B cell (primary cell): ENCODE data around the gene AOPEP.

Experiments used
- CTCF ChIP-seq: fragments of 200-600 bp; IDR thresholded peaks from one replicate; pipeline ENCODE4 v1.8.0; 2022; ENCODE audit warnings: antibody characterized with exemption, mild to moderate bottlenecking
- EZH2 ChIP-seq: IDR thresholded peaks from 2 replicates; pipeline ENCODE4 v1.6.1; 2012; ENCODE audit warnings: borderline replicate concordance, low read depth, mild to moderate bottlenecking, moderate library complexity, low read length; ENCODE audit not compliant: insufficient read depth, poor library complexity, severe bottlenecking

- TF ChIP-seq CTCF (no peak), EZH2 (no peak)
Observed at GRCh38 chr9:95112436-95113280, 386.2 kb downstream of the AOPEP start.
